ENCODE results near the gene C2. TPM values are rescaled to one million over a fixed set of nuclear protein-coding genes. Genes with fewer than 3 reads are reported as not detected.
A peak's percentile ranks its signal among the peaks of the same experiment; 100 is the strongest.
"Not testable (repeated sequence)": the region's sequence is repeated elsewhere in the genome, so short reads cannot be mapped to it uniquely, and the experiment has no call there.

C2 gene
- polyA plus RNA-seq, 4 donors = 7.4 to 58.7 (median 21.3) TPM

DNA sequence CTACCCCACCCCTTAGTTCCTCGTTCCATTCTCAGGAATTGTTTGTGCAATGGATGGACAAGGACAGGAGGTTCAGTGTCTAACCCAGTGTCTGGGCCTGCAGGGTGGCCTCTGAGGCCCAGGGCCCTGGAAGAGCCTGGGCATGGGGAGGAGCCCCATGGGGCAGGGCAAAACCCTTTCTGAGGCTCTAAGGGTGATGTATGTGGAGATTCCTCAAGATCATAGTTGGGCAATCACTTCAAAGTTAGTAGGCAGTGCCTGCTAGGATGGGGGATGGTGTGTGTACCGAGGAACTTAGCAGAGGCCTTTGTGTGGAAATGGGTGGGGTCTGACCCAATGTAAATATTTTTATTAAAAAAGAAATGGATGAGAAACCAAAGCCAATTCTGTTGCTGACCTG lies 6.7 kb upstream of the C2 start:
- WGBS, 3 donors = 73 to 81% (median 77%) methylated on average over 2 of the region's 2 CpGs
- no peaks in the 10 kb centered on the region for H3K36me3 ChIP-seq (ENCODE audit: control insufficient read depth in 3 of 3, insufficient read depth in 2 of 3, low read depth in 1 of 3, low read length in 3 of 3)
- H3K27ac ChIP-seq (ENCODE audit: low read depth in 1 of 3, low read length in 2 of 3) = no peak overlapping the region
- DNase-seq (no peak), FAIRE-seq (no peak)
- H3K9me3 ChIP-seq (ENCODE audit: control insufficient read depth in 2 of 2, insufficient read depth in 1 of 2, low read depth in 1 of 2, low read length in 1 of 2) = peaks cover 0 to under 1% of the 10 kb centered on the region in 2 donors
- H3K4me1 ChIP-seq (ENCODE audit: control insufficient read depth in 3 of 3, insufficient read depth in 2 of 3, low read depth in 1 of 3, low read length in 2 of 3) = peaks cover 0 to 6% (median 0%) of the 10 kb centered on the region in 3 donors
- H3K4me3 ChIP-seq (ENCODE audit: low read depth in 1 of 3, low read length in 3 of 3) = no peak overlapping the region
- H3K27me3 ChIP-seq (ENCODE audit: control insufficient read depth in 3 of 3, insufficient read depth in 3 of 3, low read length in 3 of 3) = no peaks in the 10 kb centered on the region

DNA sequence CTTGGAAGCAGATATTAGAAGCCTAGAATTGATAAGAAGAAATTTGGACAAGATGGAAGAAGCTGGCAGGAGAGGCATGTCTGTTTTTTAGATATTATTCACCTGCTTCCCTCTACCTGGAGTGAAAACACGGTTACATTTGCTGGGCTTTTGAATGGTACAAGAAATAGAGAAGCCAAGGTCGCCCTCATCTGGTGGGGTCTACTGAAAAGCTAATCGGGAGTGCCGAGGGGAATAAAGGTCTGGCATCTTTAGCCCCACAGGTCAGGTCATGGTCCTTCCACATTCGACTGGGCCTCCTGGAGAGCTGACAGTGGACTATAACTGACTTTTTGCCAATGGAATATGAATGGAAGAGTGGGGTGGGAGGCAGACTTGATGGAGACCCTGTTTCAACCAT lies 4.6 kb upstream of the C2 start:
- FAIRE-seq (no peak), DNase-seq (no peak)
- Histone ChIP-seq H3K4me3 (ENCODE audit: low read depth in 1 of 3, low read length in 3 of 3) (no peak overlapping the region), H3K27me3 (ENCODE audit: control insufficient read depth in 3 of 3, insufficient read depth in 3 of 3, low read length in 3 of 3) (no peaks in the 10 kb centered on the region), H3K36me3 (ENCODE audit: control insufficient read depth in 3 of 3, insufficient read depth in 2 of 3, low read depth in 1 of 3, low read length in 3 of 3) (no peaks in the 10 kb centered on the region), H3K4me1 (ENCODE audit: control insufficient read depth in 3 of 3, insufficient read depth in 2 of 3, low read depth in 1 of 3, low read length in 2 of 3) (peaks cover 0 to 14% (median 3%) of the 10 kb centered on the region in 3 donors), H3K27ac (ENCODE audit: low read depth in 1 of 3, low read length in 2 of 3) (no peak overlapping the region), H3K9me3 (ENCODE audit: control insufficient read depth in 2 of 2, insufficient read depth in 1 of 2, low read depth in 1 of 2, low read length in 1 of 2) (peaks cover 0 to 3% of the 10 kb centered on the region in 2 donors)
- 10 to 18% (median 16%) methylated on average over 5 of the region's 5 CpGs for WGBS, 3 donors

GRCh38 chr6:31927863-31928671 lies 550 bp downstream of the C2 start:
- no peak for DNase-seq
- Histone ChIP-seq H3K27ac (ENCODE audit: low read depth in 1 of 3, low read length in 2 of 3) (peak overlapping the region; percentile 19 to 69 (median 27)), H3K27me3 (ENCODE audit: control insufficient read depth in 3 of 3, insufficient read depth in 3 of 3, low read length in 3 of 3) (no peaks in the 10 kb centered on the region), H3K36me3 (ENCODE audit: control insufficient read depth in 3 of 3, insufficient read depth in 2 of 3, low read depth in 1 of 3, low read length in 3 of 3) (no peaks in the 10 kb centered on the region), H3K4me3 (ENCODE audit: low read depth in 1 of 3, low read length in 3 of 3) (peak overlapping the region in 2 of 3 donors; percentile 21 to 22), H3K4me1 (ENCODE audit: control insufficient read depth in 3 of 3, insufficient read depth in 2 of 3, low read depth in 1 of 3, low read length in 2 of 3) (peaks cover 0 to 16% (median 8%) of the 10 kb centered on the region in 3 donors), H3K9me3 (ENCODE audit: control insufficient read depth in 2 of 2, insufficient read depth in 1 of 2, low read depth in 1 of 2, low read length in 1 of 2) (peaks cover 0 to 4% of the 10 kb centered on the region in 2 donors)
- FAIRE-seq = no peak
- 45 to 61% (median 58%) methylated on average over 11 of the region's 11 CpGs for WGBS, 3 donors

DNA sequence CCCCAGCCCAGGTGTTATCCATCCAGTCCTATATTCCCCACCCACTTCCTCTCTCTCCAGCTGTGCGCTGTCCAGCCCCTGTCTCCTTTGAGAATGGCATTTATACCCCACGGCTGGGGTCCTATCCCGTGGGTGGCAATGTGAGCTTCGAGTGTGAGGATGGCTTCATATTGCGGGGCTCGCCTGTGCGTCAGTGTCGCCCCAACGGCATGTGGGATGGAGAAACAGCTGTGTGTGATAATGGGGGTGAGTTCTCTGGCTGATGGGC lies 1.1 kb downstream of the C2 start:
- no peaks in the 10 kb centered on the region for H3K36me3 ChIP-seq (ENCODE audit: control insufficient read depth in 3 of 3, insufficient read depth in 2 of 3, low read depth in 1 of 3, low read length in 3 of 3)
- H3K4me3 ChIP-seq (ENCODE audit: low read depth in 1 of 3, low read length in 3 of 3) = no peak overlapping the region

DNA sequence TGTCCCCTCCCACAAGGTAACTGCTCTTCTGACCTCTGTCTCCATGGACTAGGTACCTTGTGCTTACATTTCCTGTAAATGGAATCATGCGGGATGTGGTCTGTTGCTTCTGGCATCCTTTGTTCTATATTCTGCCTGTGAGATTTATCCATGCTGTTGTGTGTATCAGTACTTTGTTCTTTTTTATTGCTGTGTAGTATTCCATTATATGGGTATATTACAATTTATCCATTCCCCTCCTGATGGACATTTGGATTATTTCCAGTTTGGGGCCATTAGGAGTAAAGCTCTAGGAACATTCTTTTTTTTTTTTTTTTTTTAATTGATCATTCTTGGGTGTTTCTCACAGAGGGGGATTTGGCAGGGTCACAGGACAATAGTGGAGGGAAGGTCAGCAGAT lies 3.4 kb downstream of the C2 start:
- Histone ChIP-seq H3K4me3 (ENCODE audit: low read depth in 1 of 3, low read length in 3 of 3) (no peak overlapping the region), H3K9me3 (ENCODE audit: control insufficient read depth in 2 of 2, insufficient read depth in 1 of 2, low read depth in 1 of 2, low read length in 1 of 2) (peaks cover 0 to 4% of the 10 kb centered on the region in 2 donors), H3K4me1 (ENCODE audit: control insufficient read depth in 3 of 3, insufficient read depth in 2 of 3, low read depth in 1 of 3, low read length in 2 of 3) (peaks cover 0 to 13% (median 8%) of the 10 kb centered on the region in 3 donors), H3K27me3 (ENCODE audit: control insufficient read depth in 3 of 3, insufficient read depth in 3 of 3, low read length in 3 of 3) (no peaks in the 10 kb centered on the region), H3K36me3 (ENCODE audit: control insufficient read depth in 3 of 3, insufficient read depth in 2 of 3, low read depth in 1 of 3, low read length in 3 of 3) (no peaks in the 10 kb centered on the region), H3K27ac (ENCODE audit: low read depth in 1 of 3, low read length in 2 of 3) (no peak overlapping the region)
- FAIRE-seq (no peak), DNase-seq (no peak)
- 90 to 97% (median 97%) methylated on average over 1 of the region's 1 CpG for WGBS, 3 donors

More for the DNA sequence above, 1.1 kb downstream of the C2 start:
- Histone ChIP-seq H3K9me3 (ENCODE audit: control insufficient read depth in 2 of 2, insufficient read depth in 1 of 2, low read depth in 1 of 2, low read length in 1 of 2) (peaks cover 0 to 6% of the 10 kb centered on the region in 2 donors), H3K4me1 (ENCODE audit: control insufficient read depth in 3 of 3, insufficient read depth in 2 of 3, low read depth in 1 of 3, low read length in 2 of 3) (peaks cover 0 to 16% (median 8%) of the 10 kb centered on the region in 3 donors), H3K27ac (ENCODE audit: low read depth in 1 of 3, low read length in 2 of 3) (no peak overlapping the region), H3K27me3 (ENCODE audit: control insufficient read depth in 3 of 3, insufficient read depth in 3 of 3, low read length in 3 of 3) (no peaks in the 10 kb centered on the region)
- 81 to 93% (median 87%) methylated on average over 9 of the region's 9 CpGs for WGBS, 3 donors
- no peak for DNase-seq
- FAIRE-seq = no peak

GRCh38 chr6:31932137-31932536 lies 4.6 kb downstream of the C2 start:
- H3K4me3 ChIP-seq (ENCODE audit: low read depth in 1 of 3, low read length in 3 of 3); H3K9me3 ChIP-seq (ENCODE audit: control insufficient read depth in 2 of 2, insufficient read depth in 1 of 2, low read depth in 1 of 2, low read length in 1 of 2); FAIRE-seq; H3K36me3 ChIP-seq (ENCODE audit: control insufficient read depth in 3 of 3, insufficient read depth in 2 of 3, low read depth in 1 of 3, low read length in 3 of 3); H3K27ac ChIP-seq (ENCODE audit: low read depth in 1 of 3, low read length in 2 of 3); H3K27me3 ChIP-seq (ENCODE audit: control insufficient read depth in 3 of 3, insufficient read depth in 3 of 3, low read length in 3 of 3); DNase-seq: not testable (repeated sequence)
- WGBS, 3 donors = 91 to 100% (median 91%) methylated on average over 4 to 27 of the region's 32 CpGs
- H3K4me1 ChIP-seq (ENCODE audit: control insufficient read depth in 3 of 3, insufficient read depth in 2 of 3, low read depth in 1 of 3, low read length in 2 of 3) = peaks cover 0 to 13% (median 8%) of the 10 kb centered on the region in 3 donors

DNA sequence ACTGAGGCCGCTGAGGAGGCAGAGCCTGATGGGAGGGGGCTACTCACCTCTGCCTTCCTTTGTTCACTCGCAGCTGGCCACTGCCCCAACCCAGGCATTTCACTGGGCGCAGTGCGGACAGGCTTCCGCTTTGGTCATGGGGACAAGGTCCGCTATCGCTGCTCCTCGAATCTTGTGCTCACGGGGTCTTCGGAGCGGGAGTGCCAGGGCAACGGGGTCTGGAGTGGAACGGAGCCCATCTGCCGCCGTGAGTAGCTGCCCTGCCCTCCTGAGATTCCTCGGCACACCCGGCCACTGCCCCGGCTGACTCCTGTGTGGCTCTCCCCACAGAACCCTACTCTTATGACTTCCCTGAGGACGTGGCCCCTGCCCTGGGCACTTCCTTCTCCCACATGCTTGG lies 6.0 kb downstream of the C2 start:
- no peak for FAIRE-seq
- H3K9me3 ChIP-seq (ENCODE audit: control insufficient read depth in 2 of 2, insufficient read depth in 1 of 2, low read depth in 1 of 2, low read length in 1 of 2) = peaks cover 0 to 2% of the 10 kb centered on the region in 2 donors
- H3K27ac ChIP-seq (ENCODE audit: low read depth in 1 of 3, low read length in 2 of 3) = no peak overlapping the region
- DNase-seq = no peak
- no peaks in the 10 kb centered on the region for H3K36me3 ChIP-seq (ENCODE audit: control insufficient read depth in 3 of 3, insufficient read depth in 2 of 3, low read depth in 1 of 3, low read length in 3 of 3)
- no peak overlapping the region for H3K4me3 ChIP-seq (ENCODE audit: low read depth in 1 of 3, low read length in 3 of 3)
- peaks cover 0 to 2% (median 2%) of the 10 kb centered on the region in 3 donors for H3K4me1 ChIP-seq (ENCODE audit: control insufficient read depth in 3 of 3, insufficient read depth in 2 of 3, low read depth in 1 of 3, low read length in 2 of 3)
- no peaks in the 10 kb centered on the region for H3K27me3 ChIP-seq (ENCODE audit: control insufficient read depth in 3 of 3, insufficient read depth in 3 of 3, low read length in 3 of 3)
- WGBS, 3 donors = 82 to 94% (median 89%) methylated on average over 16 to 19 of the region's 19 CpGs

- Histone ChIP-seq H3K9me3 (ENCODE audit: control insufficient read depth in 2 of 2, insufficient read depth in 1 of 2, low read depth in 1 of 2, low read length in 1 of 2) (peaks cover 0 to 2% of the 10 kb centered on the region in 2 donors), H3K4me1 (ENCODE audit: control insufficient read depth in 3 of 3, insufficient read depth in 2 of 3, low read depth in 1 of 3, low read length in 2 of 3) (peaks cover 0 to 5% (median 0%) of the 10 kb centered on the region in 3 donors), H3K36me3 (ENCODE audit: control insufficient read depth in 3 of 3, insufficient read depth in 2 of 3, low read depth in 1 of 3, low read length in 3 of 3) (no peaks in the 10 kb centered on the region), H3K4me3 (ENCODE audit: low read depth in 1 of 3, low read length in 3 of 3) (no peak overlapping the region), H3K27me3 (ENCODE audit: control insufficient read depth in 3 of 3, insufficient read depth in 3 of 3, low read length in 3 of 3) (no peaks in the 10 kb centered on the region), H3K27ac (ENCODE audit: low read depth in 1 of 3, low read length in 2 of 3) (no peak overlapping the region)
- FAIRE-seq (no peak), DNase-seq (no peak)
- 67 to 90% (median 90%) methylated on average over 3 of the region's 3 CpGs for WGBS, 3 donors
Observed at GRCh38 chr6:31935021-31935420, 7.5 kb downstream of the C2 start.
